Mononuclear cell (primary cell): Measurements from ENCODE around the gene SLFN5. TPM values are rescaled to one million over a fixed set of nuclear protein-coding genes. Genes with fewer than 3 reads are reported as not detected.
"Not testable (repeated sequence)": the region's sequence is repeated elsewhere in the genome, so short reads cannot be mapped to it uniquely, and the experiment has no call there.

Experiments used
- H3K27me3 ChIP-seq: 2 replicates; pipeline ENCODE4 v1.6.0; 2011; ENCODE audit warnings: low read length, control low read depth; ENCODE audit not compliant: insufficient read depth
- H3K4me1 ChIP-seq: 2 replicates; pipeline ENCODE4 v1.5.1; 2011; ENCODE audit warnings: mild to moderate bottlenecking, low read length, control low read depth; ENCODE audit not compliant: insufficient read depth
- H3K4me3 ChIP-seq: 2 replicates; pipeline ENCODE4 v1.5.1; 2011; ENCODE audit warnings: mild to moderate bottlenecking, low read length, moderate library complexity
- H3K9me3 ChIP-seq: 2 replicates; pipeline ENCODE4 v1.5.1; 2011; ENCODE audit warnings: low read depth, mild to moderate bottlenecking, control low read depth, low read length
- total RNA-seq: library from RNA; depleted of rRNA; stranded (reverse); fragments of >200 nt; gene quantifications from one replicate; pipeline ENCODE4 v1.2.3, GENCODE V29; 2012

The SLFN5 gene
- total RNA-seq, 1 donor: 47.8 TPM

DNA sequence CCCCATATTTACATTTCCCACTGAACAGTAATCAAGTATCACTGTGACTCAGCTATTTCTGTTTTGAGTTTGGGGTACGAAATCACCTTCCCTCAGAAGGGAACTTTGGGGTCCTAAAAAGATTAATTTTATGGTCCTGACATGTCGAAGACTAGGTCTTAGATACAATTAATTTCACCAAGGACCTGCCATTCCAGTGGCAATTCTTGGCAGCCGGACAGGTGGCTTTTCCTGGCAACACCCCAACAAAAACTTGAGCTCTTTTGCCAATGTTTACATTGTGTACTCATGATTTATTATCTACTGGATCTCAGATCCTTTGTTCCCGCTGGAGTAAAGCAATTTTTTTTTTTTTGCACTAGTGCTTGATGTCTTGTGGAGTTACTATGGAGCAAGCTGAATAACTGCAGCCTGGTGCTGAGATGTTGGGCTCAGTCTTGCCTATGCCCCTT lies 14.4 kb downstream of the SLFN5 start:
- Histone ChIP-seq H3K9me3 (no peaks in the 10 kb centered on the region), H3K27me3 (no peaks in the 10 kb centered on the region), H3K4me3 (no peak overlapping the region), H3K4me1 (peaks cover 47% of the 10 kb centered on the region)

GRCh38 chr17:35259001-35259400 lies 16.1 kb downstream of the SLFN5 start:
- H3K27me3 ChIP-seq: no peaks in the 10 kb centered on the region
- no peaks in the 10 kb centered on the region for H3K9me3 ChIP-seq
- H3K4me1 ChIP-seq: peaks cover 35% of the 10 kb centered on the region
- H3K4me3 ChIP-seq: no peak overlapping the region

DNA sequence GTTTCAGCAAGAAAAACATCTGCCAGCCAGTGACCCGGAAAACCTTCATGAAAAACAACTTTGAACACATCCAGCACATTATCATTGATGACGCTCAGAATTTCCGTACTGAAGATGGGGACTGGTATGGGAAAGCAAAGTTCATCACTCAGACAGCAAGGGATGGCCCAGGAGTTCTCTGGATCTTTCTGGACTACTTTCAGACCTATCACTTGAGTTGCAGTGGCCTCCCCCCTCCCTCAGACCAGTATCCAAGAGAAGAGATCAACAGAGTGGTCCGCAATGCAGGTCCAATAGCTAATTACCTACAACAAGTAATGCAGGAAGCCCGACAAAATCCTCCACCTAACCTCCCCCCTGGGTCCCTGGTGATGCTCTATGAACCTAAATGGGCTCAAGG lies 22.2 kb downstream of the SLFN5 start:
- no peaks in the 10 kb centered on the region for H3K27me3 ChIP-seq
- H3K4me3 ChIP-seq: no peak overlapping the region
- H3K4me1 ChIP-seq: peaks cover 38% of the 10 kb centered on the region

GRCh38 chr17:35265566-35266141 lies 22.8 kb downstream of the SLFN5 start:
- Histone ChIP-seq H3K4me3 (no peak overlapping the region), H3K27me3 (no peaks in the 10 kb centered on the region), H3K9me3 (no peaks in the 10 kb centered on the region), H3K4me1 (peaks cover 34% of the 10 kb centered on the region)

More for the DNA sequence above, 22.2 kb downstream of the SLFN5 start:
- no peaks in the 10 kb centered on the region for H3K9me3 ChIP-seq

GRCh38 chr17:35274167-35275066 lies 31.5 kb downstream of the SLFN5 start:
- not testable (repeated sequence) for H3K4me3 ChIP-seq, H3K27me3 ChIP-seq, H3K4me1 ChIP-seq, H3K9me3 ChIP-seq

- not testable (repeated sequence) for H3K4me1 ChIP-seq, H3K4me3 ChIP-seq, H3K27me3 ChIP-seq
These were observed 35.6 kb downstream of the SLFN5 start for GRCh38 chr17:35278454-35278853.

GRCh38 chr17:35278876-35279275 lies 36.0 kb downstream of the SLFN5 start:
- H3K9me3 ChIP-seq, H3K27me3 ChIP-seq, H3K4me3 ChIP-seq, H3K4me1 ChIP-seq: not testable (repeated sequence)

More at GRCh38 chr17:35278454-35278853, 35.6 kb downstream of the SLFN5 start:
- H3K9me3 ChIP-seq: not testable (repeated sequence)

DNA sequence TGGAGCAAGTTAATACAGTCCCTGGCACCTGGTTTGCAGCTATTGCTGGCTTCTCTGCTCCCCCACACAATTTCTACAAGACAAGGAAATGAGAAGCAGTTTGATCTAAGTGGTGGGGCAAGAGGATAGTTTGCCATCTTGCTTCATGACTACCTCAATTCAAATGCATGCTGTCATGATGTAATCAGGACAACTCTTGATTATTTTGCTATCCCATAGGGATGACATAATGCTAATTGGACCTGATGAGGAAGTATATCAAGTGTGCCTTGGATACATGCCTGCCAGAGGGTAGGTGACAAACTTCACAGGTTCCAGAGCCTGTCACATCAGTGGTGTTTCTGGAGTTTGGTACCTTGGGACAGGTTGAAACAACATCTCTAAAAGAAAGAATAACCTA lies 40.9 kb downstream of the SLFN5 start:
- Histone ChIP-seq H3K27me3 (no peaks in the 10 kb centered on the region), H3K9me3 (no peaks in the 10 kb centered on the region), H3K4me3 (no peak overlapping the region), H3K4me1 (peaks cover 3% of the 10 kb centered on the region)

DNA sequence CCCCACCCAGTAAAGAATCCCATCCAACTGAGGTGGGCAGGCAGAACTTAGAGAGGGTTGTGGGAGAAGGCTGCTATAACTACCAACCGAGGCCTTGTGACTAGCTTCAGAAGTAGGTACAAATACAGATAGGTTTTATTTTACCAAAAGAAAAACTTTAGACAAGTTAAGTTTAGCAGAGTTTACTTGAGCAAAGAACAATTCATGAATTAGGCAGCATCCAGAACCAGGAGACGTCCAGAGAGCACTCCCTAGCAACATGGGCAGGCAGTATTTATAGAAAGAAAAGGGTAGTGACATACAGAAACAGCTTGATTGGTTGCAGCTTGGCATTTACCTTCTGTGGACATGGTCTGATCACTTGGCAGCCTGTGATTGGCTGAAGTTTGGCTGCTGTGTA lies 42.1 kb downstream of the SLFN5 start:
- H3K27me3 ChIP-seq: no peaks in the 10 kb centered on the region
- no peak overlapping the region for H3K4me3 ChIP-seq
- H3K9me3 ChIP-seq: no peaks in the 10 kb centered on the region
- H3K4me1 ChIP-seq: peaks cover 6% of the 10 kb centered on the region

DNA sequence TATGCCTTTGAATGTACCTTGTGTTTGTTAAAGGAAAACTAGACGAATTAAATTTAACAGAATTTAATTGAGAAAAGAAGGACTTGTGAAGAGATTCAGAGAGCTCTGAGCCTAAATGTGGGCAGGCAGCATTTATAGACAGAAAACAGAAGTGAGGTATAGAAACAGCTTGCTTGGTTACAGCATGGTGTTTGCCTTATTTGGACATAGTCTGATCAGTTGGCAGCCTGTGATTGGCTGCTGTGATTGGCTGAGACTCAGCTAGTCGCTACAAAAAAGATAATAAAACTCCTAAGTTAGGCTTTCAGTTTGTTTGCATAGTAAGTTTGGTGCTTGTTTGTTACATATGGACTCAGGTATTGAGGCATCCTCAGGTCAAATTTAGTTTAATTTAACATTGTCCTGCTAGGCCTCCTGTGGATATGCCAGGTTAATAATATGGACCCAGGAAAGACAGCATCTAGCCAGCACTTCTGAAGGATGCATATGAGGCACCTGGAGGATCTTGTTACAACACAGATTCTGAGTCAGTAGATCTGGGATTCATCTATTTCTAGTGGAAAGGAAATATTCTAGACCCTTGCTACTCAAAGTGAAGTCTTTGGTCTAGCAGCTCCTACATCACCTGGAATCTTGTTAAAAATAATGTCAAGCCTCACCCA lies 43.4 kb downstream of the SLFN5 start:
- Histone ChIP-seq H3K4me3 (no peak overlapping the region), H3K4me1 (peaks cover 6% of the 10 kb centered on the region), H3K27me3 (no peaks in the 10 kb centered on the region), H3K9me3 (no peaks in the 10 kb centered on the region)

DNA sequence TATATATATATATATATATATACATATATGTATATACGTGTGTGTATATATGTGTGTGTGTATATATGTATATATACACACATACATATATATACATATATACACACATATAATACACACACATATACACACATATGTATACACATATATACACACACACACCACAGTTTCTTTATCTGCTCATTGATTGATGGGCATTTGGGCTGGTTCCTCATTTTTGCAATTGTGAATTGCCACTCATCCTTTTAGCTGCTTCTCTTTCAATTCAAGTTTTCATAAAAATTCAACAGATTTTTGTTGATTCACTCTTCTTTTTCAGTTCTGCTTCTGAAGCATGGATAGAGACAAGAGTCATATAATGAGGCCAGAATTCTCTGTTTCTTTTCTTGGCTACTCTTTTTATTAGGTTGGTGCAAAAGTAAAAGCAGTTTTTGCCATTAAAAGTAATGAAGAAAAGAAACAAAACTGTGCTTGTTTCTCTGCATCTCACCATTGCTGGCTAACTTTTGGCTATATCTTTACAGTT lies 44.5 kb downstream of the SLFN5 start:
- Histone ChIP-seq H3K9me3 (no peaks in the 10 kb centered on the region), H3K4me3 (no peak overlapping the region), H3K4me1 (peaks cover 6% of the 10 kb centered on the region), H3K27me3 (peaks cover 3% of the 10 kb centered on the region)

DNA sequence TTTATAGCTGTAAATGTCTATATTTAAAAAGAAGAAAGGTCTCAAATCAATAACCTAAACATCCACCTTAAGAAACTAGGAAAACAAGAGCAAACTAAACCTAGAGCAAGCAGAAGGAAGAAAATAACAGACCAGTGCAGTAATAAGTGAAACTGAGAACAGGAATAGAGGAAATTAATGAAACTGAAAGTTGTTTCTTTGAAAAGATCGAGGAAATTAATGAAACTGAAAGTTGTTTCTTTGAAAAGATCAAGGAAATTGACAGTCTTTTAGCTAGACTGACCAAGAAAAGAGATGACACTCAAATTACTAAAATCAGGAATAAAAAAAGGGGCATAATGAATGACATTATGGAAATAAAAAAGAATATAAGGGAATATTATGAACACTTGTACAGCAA lies 46.4 kb downstream of the SLFN5 start:
- Histone ChIP-seq H3K27me3 (peaks cover 3% of the 10 kb centered on the region), H3K4me1 (peaks cover 6% of the 10 kb centered on the region), H3K9me3 (no peaks in the 10 kb centered on the region), H3K4me3 (no peak overlapping the region)

- peaks cover 3% of the 10 kb centered on the region for H3K27me3 ChIP-seq
- H3K4me3 ChIP-seq: no peak overlapping the region
- H3K4me1 ChIP-seq: peaks cover 6% of the 10 kb centered on the region
- no peaks in the 10 kb centered on the region for H3K9me3 ChIP-seq
These were observed 48.9 kb downstream of the SLFN5 start for GRCh38 chr17:35291802-35292201.

GRCh38 chr17:35293151-35293847 lies 50.4 kb downstream of the SLFN5 start:
- no peaks in the 10 kb centered on the region for H3K9me3 ChIP-seq
- peaks cover 6% of the 10 kb centered on the region for H3K4me1 ChIP-seq
- no peak overlapping the region for H3K4me3 ChIP-seq
- peaks cover 3% of the 10 kb centered on the region for H3K27me3 ChIP-seq

- H3K4me3 ChIP-seq: no peak overlapping the region
- no peaks in the 10 kb centered on the region for H3K4me1 ChIP-seq
- no peaks in the 10 kb centered on the region for H3K9me3 ChIP-seq
- H3K27me3 ChIP-seq: peaks cover 3% of the 10 kb centered on the region
These were observed 51.9 kb downstream of the SLFN5 start for GRCh38 chr17:35294756-35295155.
